Activated naive CD8-positive, alpha-beta T cell (primary cell): ENCODE measurements around the gene PCSK2.

Experiments
- H3K27ac Mint-ChIP-seq: one replicate; pipeline ENCODE4 v1.8.0; 2021; ENCODE audit warnings: mixed read lengths
- H3K27me3 Mint-ChIP-seq: one replicate; pipeline ENCODE4 v1.8.0; 2021; ENCODE audit warnings: mixed read lengths
- H3K36me3 Mint-ChIP-seq: one replicate; pipeline ENCODE4 v1.8.0; 2021; ENCODE audit warnings: mixed read lengths
- H3K4me1 Mint-ChIP-seq: one replicate; pipeline ENCODE4 v1.8.0; 2021; ENCODE audit warnings: low read depth, mixed read lengths
- H3K4me3 Mint-ChIP-seq: one replicate; pipeline ENCODE4 v1.8.0; 2021; ENCODE audit warnings: mild to moderate bottlenecking, mixed read lengths
- H3K9me3 Mint-ChIP-seq: one replicate; pipeline ENCODE4 v1.8.0; 2021; ENCODE audit warnings: low read depth, mixed read lengths

Gene PCSK2

GRCh38 chr20:17298171-17298570 lies 71.3 kb downstream of the PCSK2 start:
- Mint-ChIP-seq H3K4me3 (no peak overlapping the region), H3K4me1 (no peaks in the 10 kb centered on the region), H3K27me3 (no peaks in the 10 kb centered on the region), H3K27ac (no peak overlapping the region), H3K9me3 (no peaks in the 10 kb centered on the region), H3K36me3 (no peaks in the 10 kb centered on the region)

- Mint-ChIP-seq H3K9me3 (no peaks in the 10 kb centered on the region), H3K36me3 (no peaks in the 10 kb centered on the region), H3K27me3 (no peaks in the 10 kb centered on the region), H3K4me3 (no peak overlapping the region), H3K27ac (no peak overlapping the region), H3K4me1 (no peaks in the 10 kb centered on the region)
Measured at GRCh38 chr20:17298751-17299150, 71.9 kb downstream of the PCSK2 start.

GRCh38 chr20:17300113-17300512 lies 73.3 kb downstream of the PCSK2 start:
- no peaks in the 10 kb centered on the region for H3K9me3 Mint-ChIP-seq
- no peak overlapping the region for H3K27ac Mint-ChIP-seq
- H3K4me1 Mint-ChIP-seq = no peaks in the 10 kb centered on the region
- no peak overlapping the region for H3K4me3 Mint-ChIP-seq
- H3K27me3 Mint-ChIP-seq = no peaks in the 10 kb centered on the region
- H3K36me3 Mint-ChIP-seq = no peaks in the 10 kb centered on the region

GRCh38 chr20:17304774-17305173 lies 77.9 kb downstream of the PCSK2 start:
- Mint-ChIP-seq H3K27ac (no peak overlapping the region), H3K9me3 (peaks cover 3% of the 10 kb centered on the region), H3K4me1 (no peaks in the 10 kb centered on the region), H3K27me3 (peaks cover 2% of the 10 kb centered on the region), H3K36me3 (no peaks in the 10 kb centered on the region), H3K4me3 (no peak overlapping the region)

GRCh38 chr20:17306427-17306826 lies 79.6 kb downstream of the PCSK2 start:
- Mint-ChIP-seq H3K9me3 (peaks cover 3% of the 10 kb centered on the region), H3K36me3 (no peaks in the 10 kb centered on the region), H3K4me3 (no peak overlapping the region), H3K27ac (no peak overlapping the region), H3K27me3 (peaks cover 4% of the 10 kb centered on the region), H3K4me1 (no peaks in the 10 kb centered on the region)

GRCh38 chr20:17314264-17314663 lies 87.4 kb downstream of the PCSK2 start:
- no peaks in the 10 kb centered on the region for H3K9me3 Mint-ChIP-seq
- H3K4me1 Mint-ChIP-seq = no peaks in the 10 kb centered on the region
- H3K4me3 Mint-ChIP-seq = no peak overlapping the region
- no peaks in the 10 kb centered on the region for H3K36me3 Mint-ChIP-seq
- H3K27me3 Mint-ChIP-seq = peaks cover 28% of the 10 kb centered on the region
- no peak overlapping the region for H3K27ac Mint-ChIP-seq

GRCh38 chr20:17315407-17316231 lies 88.8 kb downstream of the PCSK2 start:
- Mint-ChIP-seq H3K4me1 (no peaks in the 10 kb centered on the region), H3K4me3 (no peak overlapping the region), H3K27ac (no peak overlapping the region), H3K27me3 (peaks cover 27% of the 10 kb centered on the region), H3K9me3 (no peaks in the 10 kb centered on the region), H3K36me3 (no peaks in the 10 kb centered on the region)

GRCh38 chr20:17316316-17317038 lies 89.6 kb downstream of the PCSK2 start:
- Mint-ChIP-seq H3K27me3 (peaks cover 27% of the 10 kb centered on the region), H3K9me3 (no peaks in the 10 kb centered on the region), H3K4me1 (no peaks in the 10 kb centered on the region)

GRCh38 chr20:17317341-17317740 lies 90.5 kb downstream of the PCSK2 start:
- Mint-ChIP-seq H3K36me3 (no peaks in the 10 kb centered on the region), H3K4me3 (no peak overlapping the region), H3K4me1 (no peaks in the 10 kb centered on the region), H3K9me3 (no peaks in the 10 kb centered on the region), H3K27me3 (peaks cover 24% of the 10 kb centered on the region), H3K27ac (no peak overlapping the region)

More at GRCh38 chr20:17316316-17317038, 89.6 kb downstream of the PCSK2 start:
- Mint-ChIP-seq H3K4me3 (no peak overlapping the region), H3K36me3 (no peaks in the 10 kb centered on the region), H3K27ac (no peak overlapping the region)

GRCh38 chr20:17320456-17320855 lies 93.6 kb downstream of the PCSK2 start:
- Mint-ChIP-seq H3K36me3 (no peaks in the 10 kb centered on the region), H3K27ac (no peak overlapping the region), H3K27me3 (peaks cover 22% of the 10 kb centered on the region), H3K9me3 (no peaks in the 10 kb centered on the region), H3K4me1 (no peaks in the 10 kb centered on the region), H3K4me3 (no peak overlapping the region)

- Mint-ChIP-seq H3K27ac (no peak overlapping the region), H3K4me1 (no peaks in the 10 kb centered on the region), H3K9me3 (no peaks in the 10 kb centered on the region), H3K36me3 (no peaks in the 10 kb centered on the region), H3K4me3 (no peak overlapping the region), H3K27me3 (peaks cover 16% of the 10 kb centered on the region)
Measured at GRCh38 chr20:17326096-17326495, 99.3 kb downstream of the PCSK2 start.

GRCh38 chr20:17327185-17328148 lies 100.6 kb downstream of the PCSK2 start:
- Mint-ChIP-seq H3K27ac (no peak overlapping the region), H3K4me1 (no peaks in the 10 kb centered on the region), H3K9me3 (no peaks in the 10 kb centered on the region), H3K4me3 (no peak overlapping the region), H3K27me3 (peaks cover 16% of the 10 kb centered on the region), H3K36me3 (no peaks in the 10 kb centered on the region)

GRCh38 chr20:17334932-17335331 lies 108.1 kb downstream of the PCSK2 start:
- H3K36me3 Mint-ChIP-seq = no peaks in the 10 kb centered on the region
- H3K27me3 Mint-ChIP-seq = no peaks in the 10 kb centered on the region
- no peak overlapping the region for H3K4me3 Mint-ChIP-seq
- no peaks in the 10 kb centered on the region for H3K4me1 Mint-ChIP-seq
- no peak overlapping the region for H3K27ac Mint-ChIP-seq
- H3K9me3 Mint-ChIP-seq = no peaks in the 10 kb centered on the region

- Mint-ChIP-seq H3K27me3 (no peaks in the 10 kb centered on the region), H3K4me1 (no peaks in the 10 kb centered on the region), H3K36me3 (no peaks in the 10 kb centered on the region), H3K4me3 (no peak overlapping the region), H3K27ac (no peak overlapping the region), H3K9me3 (no peaks in the 10 kb centered on the region)
Measured at GRCh38 chr20:17339000-17339399, 112.2 kb downstream of the PCSK2 start.

- no peaks in the 10 kb centered on the region for H3K36me3 Mint-ChIP-seq
- no peak overlapping the region for H3K27ac Mint-ChIP-seq
- H3K4me1 Mint-ChIP-seq = no peaks in the 10 kb centered on the region
- H3K27me3 Mint-ChIP-seq = peaks cover 3% of the 10 kb centered on the region
- no peaks in the 10 kb centered on the region for H3K9me3 Mint-ChIP-seq
- no peak overlapping the region for H3K4me3 Mint-ChIP-seq
Measured at GRCh38 chr20:17343091-17343490, 116.3 kb downstream of the PCSK2 start.
